Femur (tissue), 1 donor: ENCODE data around the gene CD302.
"Not testable (repeated sequence)": the region's sequence is repeated elsewhere in the genome, so short reads cannot be mapped to it uniquely, and the experiment has no call there.

Experiments used
- DNase-seq: peaks from one replicate; pipeline ENCODE4 v3.0.0-alpha.2; 2017

The CD302 gene

GRCh38 chr2:159744363-159744762 is 53.6 kb downstream of the CD302 start:
- no peak for DNase-seq

GRCh38 chr2:159742846-159743245 is 55.2 kb downstream of the CD302 start:
- DNase-seq, result no peak

- no peak for DNase-seq
Observed at GRCh38 chr2:159738509-159739390, 59.3 kb downstream of the CD302 start.

GRCh38 chr2:159737917-159738296 is 60.1 kb downstream of the CD302 start:
- DNase-seq, result no peak

GRCh38 chr2:159737292-159737916 is 60.6 kb downstream of the CD302 start:
- no peak for DNase-seq

- no peak for DNase-seq
Observed at GRCh38 chr2:159736048-159736447, 62.0 kb downstream of the CD302 start.

- no peak for DNase-seq
Observed at GRCh38 chr2:159735648-159736047, 62.4 kb downstream of the CD302 start.

- no peak for DNase-seq
Observed at GRCh38 chr2:159728629-159729028, 69.4 kb downstream of the CD302 start.

- no peak for DNase-seq
Observed at GRCh38 chr2:159725713-159726112, 72.3 kb downstream of the CD302 start.

- DNase-seq, result not testable (repeated sequence)
Observed at GRCh38 chr2:159724795-159725572, 73.0 kb downstream of the CD302 start.

- no peak for DNase-seq
Observed at GRCh38 chr2:159722580-159722979, 75.4 kb downstream of the CD302 start.

- no peak for DNase-seq
Observed at GRCh38 chr2:159720676-159721075, 77.3 kb downstream of the CD302 start.
